Upper lobe of left lung (tissue), 4 donors: ENCODE measurements around the gene LYRM1.

Experiments
- CTCF ChIP-seq, 6 experiments: fragments of 450-650 bp in 4 of 6; fragments of 200-600 bp in 2 of 6; sonication (generic) in 2 of 6; IDR thresholded peaks; one replicate each; pipeline ENCODE4 v1.5.1; 2016 to 2019; ENCODE audit warnings: antibody characterized with exemption in 6 of 6
- EP300 ChIP-seq, 4 donors: sonication (generic); formaldehyde crosslinking; IDR thresholded peaks; one replicate each; pipeline ENCODE4 v1.5.1; 2017; ENCODE audit warnings: antibody characterized with exemption in 4 of 4, control low read depth in 2 of 4
- POLR2A ChIP-seq, 4 donors: fragments of 450-650 bp; IDR thresholded peaks; one replicate each; pipeline ENCODE4 v1.5.1; 2016 to 2017; ENCODE audit warnings: antibody characterized with exemption in 4 of 4, mild to moderate bottlenecking in 2 of 4
- POLR2AphosphoS5 ChIP-seq, 2 donors: sonication (generic); formaldehyde crosslinking; IDR thresholded peaks; one replicate each; pipeline ENCODE4 v1.5.1; 2017; ENCODE audit warnings: antibody characterized with exemption in 2 of 2

GRCh38 chr16:20933589-20933988 is 33.0 kb downstream of the LYRM1 start:
- TF ChIP-seq CTCF (IDR thresholded peaks at IDR 0.05) (no peak), POLR2A (IDR thresholded peaks at IDR 0.05) (no peak), EP300 (IDR thresholded peaks at IDR 0.05) (no peak), POLR2AphosphoS5 (IDR thresholded peaks at IDR 0.05) (no peak)
